Measurements from ENCODE around the gene NAB1.

Gene NAB1

DNA sequence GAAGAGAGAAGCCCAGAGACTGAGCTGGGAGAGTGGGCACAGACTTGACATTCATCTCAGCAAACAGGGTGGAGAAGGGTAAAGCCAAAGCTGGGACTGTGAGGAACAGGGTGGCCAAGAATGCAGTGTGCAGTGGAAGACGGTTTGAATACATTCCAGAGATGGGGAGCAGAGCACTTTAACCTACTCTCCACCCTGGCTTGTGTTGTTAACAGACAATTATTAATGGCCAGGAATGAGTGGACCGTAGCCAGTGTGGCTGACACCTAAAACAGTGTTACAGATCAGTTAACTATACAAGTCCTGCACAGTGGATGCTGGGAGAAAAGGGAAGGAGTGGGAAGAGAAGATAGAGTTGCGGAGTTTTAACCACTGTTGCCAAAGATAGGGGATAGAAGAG lies 7.4 kb upstream of the NAB1 start:
- TF ChIP-seq, protein P1, sequence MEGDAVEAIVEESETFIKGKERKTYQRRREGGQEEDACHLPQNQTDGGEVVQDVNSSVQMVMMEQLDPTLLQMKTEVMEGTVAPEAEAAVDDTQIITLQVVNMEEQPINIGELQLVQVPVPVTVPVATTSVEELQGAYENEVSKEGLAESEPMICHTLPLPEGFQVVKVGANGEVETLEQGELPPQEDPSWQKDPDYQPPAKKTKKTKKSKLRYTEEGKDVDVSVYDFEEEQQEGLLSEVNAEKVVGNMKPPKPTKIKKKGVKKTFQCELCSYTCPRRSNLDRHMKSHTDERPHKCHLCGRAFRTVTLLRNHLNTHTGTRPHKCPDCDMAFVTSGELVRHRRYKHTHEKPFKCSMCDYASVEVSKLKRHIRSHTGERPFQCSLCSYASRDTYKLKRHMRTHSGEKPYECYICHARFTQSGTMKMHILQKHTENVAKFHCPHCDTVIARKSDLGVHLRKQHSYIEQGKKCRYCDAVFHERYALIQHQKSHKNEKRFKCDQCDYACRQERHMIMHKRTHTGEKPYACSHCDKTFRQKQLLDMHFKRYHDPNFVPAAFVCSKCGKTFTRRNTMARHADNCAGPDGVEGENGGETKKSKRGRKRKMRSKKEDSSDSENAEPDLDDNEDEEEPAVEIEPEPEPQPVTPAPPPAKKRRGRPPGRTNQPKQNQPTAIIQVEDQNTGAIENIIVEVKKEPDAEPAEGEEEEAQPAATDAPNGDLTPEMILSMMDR (IDR thresholded peaks at IDR 0.05; ENCODE audit: low read depth, low read length) = no peak
- H3K4me3 ChIP-seq (replicated peaks in 1 of 2; ENCODE audit: low read depth in 2 of 2, low read length in 2 of 2) = no peak overlapping the region
- DNase-seq (ENCODE audit: low read depth in 2 of 2) = peak in 1 of 2 donors; percentile 38

DNA sequence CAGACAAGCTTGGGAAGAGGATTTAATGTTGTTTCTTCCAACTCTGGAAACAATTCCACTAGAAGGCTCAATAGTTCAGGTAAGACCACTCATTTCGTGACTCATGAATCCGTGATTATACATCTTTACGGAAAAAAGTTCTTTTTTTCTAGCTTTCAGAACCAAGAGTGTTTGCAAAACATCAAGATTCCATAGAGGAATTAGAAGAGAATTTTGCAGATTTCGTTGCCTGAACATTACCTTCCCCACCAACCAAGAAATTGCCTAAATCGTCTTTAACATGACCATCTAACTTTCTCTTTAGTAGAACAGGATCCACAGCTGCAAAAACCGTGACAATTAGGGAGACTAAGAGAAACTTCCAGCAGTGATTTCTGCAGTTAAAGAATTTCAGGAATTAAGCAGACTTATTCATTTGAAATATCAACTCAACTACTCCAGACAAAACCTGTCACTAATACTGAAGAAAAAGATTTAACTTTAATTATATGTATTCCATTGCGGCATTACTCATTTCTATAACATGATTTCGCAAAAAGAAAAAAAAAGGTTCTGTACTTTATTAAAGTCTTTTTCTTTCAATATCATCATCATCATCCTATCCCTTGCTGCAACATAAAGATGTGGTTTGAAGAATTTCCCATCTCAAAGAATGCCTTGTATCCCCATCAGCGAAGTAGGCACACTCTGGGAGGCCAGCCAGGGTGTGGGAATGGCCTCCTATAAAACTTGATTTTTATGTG lies 1.9 kb upstream of the NAB1 start:
- peak; percentile 37 to 48 for DNase-seq (ENCODE audit: low read depth in 2 of 2)
- H3K4me3 ChIP-seq (replicated peaks in 1 of 2; ENCODE audit: low read depth in 2 of 2, low read length in 2 of 2) = peak overlapping the region in 1 of 2 donors; percentile 62
- TF ChIP-seq, protein P1 (IDR thresholded peaks at IDR 0.05; ENCODE audit: low read depth, low read length) = no peak

DNA sequence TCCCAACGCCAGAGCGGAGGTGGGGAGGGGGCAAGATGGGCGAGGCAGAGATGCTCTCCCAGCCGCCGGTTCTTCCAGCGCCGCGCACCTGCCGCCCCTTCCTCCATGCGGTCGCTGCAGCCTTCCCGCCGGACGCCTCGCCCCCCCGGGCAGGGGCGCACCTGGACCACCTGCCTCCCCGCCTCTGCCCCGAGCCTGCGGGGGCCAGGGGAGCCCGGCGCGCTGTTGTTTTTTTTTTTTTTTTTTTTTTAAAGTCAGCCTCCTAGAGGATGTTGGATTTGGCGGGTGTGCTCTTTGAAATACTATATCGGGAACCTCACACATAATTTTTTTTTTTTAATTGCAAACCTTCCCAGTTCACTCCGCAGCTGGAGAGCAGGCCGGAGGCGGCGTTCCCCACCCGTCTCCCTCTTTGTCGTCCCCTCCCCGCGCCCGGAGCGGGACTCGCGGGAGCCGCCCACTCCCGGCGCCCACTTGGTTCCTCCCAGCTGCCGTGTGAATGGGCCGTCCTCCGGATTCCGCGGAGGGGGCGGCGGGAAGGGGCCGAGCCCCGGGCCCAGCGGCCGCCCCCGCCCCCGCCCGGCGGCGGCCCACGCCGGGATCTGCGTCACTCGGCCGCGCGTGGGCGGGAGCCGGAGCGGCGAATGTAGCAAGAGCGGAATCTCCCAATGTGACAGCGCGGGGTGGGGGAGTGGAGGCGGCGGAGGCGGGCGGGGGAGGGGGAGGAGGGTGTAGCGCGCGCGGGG lies 421 bp upstream of the NAB1 start:
- H3K4me3 ChIP-seq (replicated peaks in 1 of 2; ENCODE audit: low read depth in 2 of 2, low read length in 2 of 2) = peak overlapping the region; percentile 51 to 62
- TF ChIP-seq, protein P1 (IDR thresholded peaks at IDR 0.05; ENCODE audit: low read depth, low read length) = no peak
- DNase-seq (ENCODE audit: low read depth in 2 of 2) = peak; percentile 91 to 96

DNA sequence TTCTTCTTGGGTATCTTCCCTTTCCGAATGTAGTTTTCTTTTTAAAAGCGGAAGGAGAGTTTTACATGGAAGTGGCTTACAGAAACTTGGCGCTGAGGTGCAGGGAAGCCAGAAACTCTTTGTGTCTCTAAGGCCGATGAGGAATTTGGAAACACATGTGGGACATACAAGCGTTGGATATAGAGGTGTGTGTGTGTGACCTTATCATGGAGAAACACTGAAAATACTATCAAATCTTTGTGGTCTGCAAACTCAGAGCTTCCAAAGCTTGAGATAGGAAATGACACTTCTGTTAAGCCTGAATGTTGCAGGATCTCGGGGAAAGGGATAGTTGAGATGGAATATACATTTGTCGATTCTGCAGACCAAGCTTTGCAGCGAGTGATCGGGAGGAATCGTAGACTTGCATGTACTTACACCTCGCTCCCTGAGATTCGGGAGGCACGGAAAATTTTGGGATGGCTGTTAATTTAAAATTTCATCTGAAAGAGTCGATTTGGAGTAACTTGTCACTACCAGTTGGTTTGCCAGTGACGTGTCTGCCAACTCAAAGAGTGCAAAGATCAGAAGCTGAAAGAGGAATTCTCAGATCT lies 1.0 kb downstream of the NAB1 start:
- H3K4me3 ChIP-seq (replicated peaks in 1 of 2; ENCODE audit: low read depth in 2 of 2, low read length in 2 of 2) = peak overlapping the region; percentile 85 to 90
- DNase-seq (ENCODE audit: low read depth in 2 of 2) = peak; percentile 47 to 57
- TF ChIP-seq, protein P1 (IDR thresholded peaks at IDR 0.05; ENCODE audit: low read depth, low read length) = no peak

DNA sequence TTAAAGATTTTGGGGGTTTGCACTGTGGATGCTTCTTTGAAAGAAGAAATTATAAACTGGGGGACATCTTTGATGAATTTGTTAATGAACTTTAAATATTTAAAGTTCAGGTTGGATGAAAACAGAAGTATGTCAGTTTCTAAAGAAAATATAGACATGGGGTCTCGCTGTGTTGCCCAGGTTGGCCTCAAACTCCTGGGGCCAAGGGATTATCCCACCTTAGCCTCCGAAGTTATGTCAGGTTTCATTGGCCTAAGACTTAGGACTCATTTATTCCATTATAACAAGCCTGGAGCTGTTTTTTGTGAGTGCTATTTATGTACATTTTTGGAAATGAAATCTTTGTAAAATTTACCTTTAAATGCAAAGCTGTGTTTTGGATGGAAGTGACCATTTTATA lies 2.5 kb downstream of the NAB1 start:
- DNase-seq (ENCODE audit: low read depth in 2 of 2) = no peak
- peak overlapping the region in 1 of 2 donors; percentile 85 for H3K4me3 ChIP-seq (replicated peaks in 1 of 2; ENCODE audit: low read depth in 2 of 2, low read length in 2 of 2)
- TF ChIP-seq, protein P1 (IDR thresholded peaks at IDR 0.05; ENCODE audit: low read depth, low read length) = no peak

DNA sequence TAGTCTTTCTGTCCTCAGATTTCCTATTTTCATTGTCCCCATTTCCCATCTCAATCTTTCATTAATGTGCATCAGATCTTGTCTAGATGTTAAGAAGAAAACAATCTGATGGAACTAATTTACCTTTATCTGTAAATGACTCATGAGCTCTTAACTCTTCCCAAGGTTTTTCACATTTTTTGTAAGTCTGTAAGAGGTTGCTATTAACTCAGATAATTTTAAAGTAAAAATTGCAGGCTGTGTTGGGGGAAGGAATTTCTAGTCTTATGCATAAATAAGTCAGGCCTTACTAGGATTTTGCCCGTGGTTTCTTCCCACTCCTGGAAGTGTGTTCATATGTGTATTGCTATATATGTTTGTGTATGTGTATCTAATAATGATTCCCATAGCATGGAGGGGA lies 4.3 kb downstream of the NAB1 start:
- H3K4me3 ChIP-seq (replicated peaks in 1 of 2; ENCODE audit: low read depth in 2 of 2, low read length in 2 of 2) = no peak overlapping the region
- TF ChIP-seq, protein P1 (IDR thresholded peaks at IDR 0.05; ENCODE audit: low read depth, low read length) = no peak
- DNase-seq (ENCODE audit: low read depth in 2 of 2) = no peak
